Measurements from ENCODE around the gene RABGAP1L.

- TF ChIP-seq POLR2A (IDR thresholded peaks at IDR 0.05) (no peak), EP300 (IDR thresholded peaks at IDR 0.05) (no peak)
These were observed 116.8 kb downstream of the RABGAP1L start for GRCh38 chr1:174276087-174276486.
